ENCODE data around the gene TNNT2.

TNNT2 gene

GRCh38 chr1:201326710-201327109 is 50.8 kb downstream of the TNNT2 start:
- TF ChIP-seq NFIC (IDR thresholded peaks at IDR 0.05): no peak

- TF ChIP-seq, protein P1, sequence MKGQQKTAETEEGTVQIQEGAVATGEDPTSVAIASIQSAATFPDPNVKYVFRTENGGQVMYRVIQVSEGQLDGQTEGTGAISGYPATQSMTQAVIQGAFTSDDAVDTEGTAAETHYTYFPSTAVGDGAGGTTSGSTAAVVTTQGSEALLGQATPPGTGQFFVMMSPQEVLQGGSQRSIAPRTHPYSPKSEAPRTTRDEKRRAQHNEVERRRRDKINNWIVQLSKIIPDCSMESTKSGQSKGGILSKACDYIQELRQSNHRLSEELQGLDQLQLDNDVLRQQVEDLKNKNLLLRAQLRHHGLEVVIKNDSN (IDR thresholded peaks at IDR 0.05): no peak
- TF ChIP-seq RAD21 (IDR thresholded peaks at IDR 0.05; ENCODE audit: low read depth) (no peak), CEBPB (IDR thresholded peaks at IDR 0.05) (no peak), EGR1 (IDR thresholded peaks at IDR 0.05) (no peak), EP300 (IDR thresholded peaks at IDR 0.05; ENCODE audit: borderline replicate concordance) (no peak), ZBTB7A (IDR thresholded peaks at IDR 0.05; ENCODE audit: low read depth) (no peak), TEAD4 (IDR thresholded peaks at IDR 0.05) (no peak), YY1 (IDR thresholded peaks at IDR 0.05; ENCODE audit: low read depth) (no peak), TCF12 (IDR thresholded peaks at IDR 0.05; ENCODE audit: low read depth) (no peak), NFIC (IDR thresholded peaks at IDR 0.05) (no peak), TAF1 (IDR thresholded peaks at IDR 0.05; ENCODE audit: low read depth) (no peak), CREB1 (IDR thresholded peaks at IDR 0.05; ENCODE audit: low read depth) (no peak), FOXM1 (IDR thresholded peaks at IDR 0.05; ENCODE audit: borderline replicate concordance, low read depth) (no peak)
- TF ChIP-seq, protein P2, sequence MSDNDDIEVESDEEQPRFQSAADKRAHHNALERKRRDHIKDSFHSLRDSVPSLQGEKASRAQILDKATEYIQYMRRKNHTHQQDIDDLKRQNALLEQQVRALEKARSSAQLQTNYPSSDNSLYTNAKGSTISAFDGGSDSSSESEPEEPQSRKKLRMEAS (IDR thresholded peaks at IDR 0.05): no peak
- TF ChIP-seq, protein P3, sequence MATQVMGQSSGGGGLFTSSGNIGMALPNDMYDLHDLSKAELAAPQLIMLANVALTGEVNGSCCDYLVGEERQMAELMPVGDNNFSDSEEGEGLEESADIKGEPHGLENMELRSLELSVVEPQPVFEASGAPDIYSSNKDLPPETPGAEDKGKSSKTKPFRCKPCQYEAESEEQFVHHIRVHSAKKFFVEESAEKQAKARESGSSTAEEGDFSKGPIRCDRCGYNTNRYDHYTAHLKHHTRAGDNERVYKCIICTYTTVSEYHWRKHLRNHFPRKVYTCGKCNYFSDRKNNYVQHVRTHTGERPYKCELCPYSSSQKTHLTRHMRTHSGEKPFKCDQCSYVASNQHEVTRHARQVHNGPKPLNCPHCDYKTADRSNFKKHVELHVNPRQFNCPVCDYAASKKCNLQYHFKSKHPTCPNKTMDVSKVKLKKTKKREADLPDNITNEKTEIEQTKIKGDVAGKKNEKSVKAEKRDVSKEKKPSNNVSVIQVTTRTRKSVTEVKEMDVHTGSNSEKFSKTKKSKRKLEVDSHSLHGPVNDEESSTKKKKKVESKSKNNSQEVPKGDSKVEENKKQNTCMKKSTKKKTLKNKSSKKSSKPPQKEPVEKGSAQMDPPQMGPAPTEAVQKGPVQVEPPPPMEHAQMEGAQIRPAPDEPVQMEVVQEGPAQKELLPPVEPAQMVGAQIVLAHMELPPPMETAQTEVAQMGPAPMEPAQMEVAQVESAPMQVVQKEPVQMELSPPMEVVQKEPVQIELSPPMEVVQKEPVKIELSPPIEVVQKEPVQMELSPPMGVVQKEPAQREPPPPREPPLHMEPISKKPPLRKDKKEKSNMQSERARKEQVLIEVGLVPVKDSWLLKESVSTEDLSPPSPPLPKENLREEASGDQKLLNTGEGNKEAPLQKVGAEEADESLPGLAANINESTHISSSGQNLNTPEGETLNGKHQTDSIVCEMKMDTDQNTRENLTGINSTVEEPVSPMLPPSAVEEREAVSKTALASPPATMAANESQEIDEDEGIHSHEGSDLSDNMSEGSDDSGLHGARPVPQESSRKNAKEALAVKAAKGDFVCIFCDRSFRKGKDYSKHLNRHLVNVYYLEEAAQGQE (IDR thresholded peaks at IDR 0.05; ENCODE audit: low read depth): no peak
Measured at GRCh38 chr1:201325678-201326060, 51.8 kb downstream of the TNNT2 start.

DNA sequence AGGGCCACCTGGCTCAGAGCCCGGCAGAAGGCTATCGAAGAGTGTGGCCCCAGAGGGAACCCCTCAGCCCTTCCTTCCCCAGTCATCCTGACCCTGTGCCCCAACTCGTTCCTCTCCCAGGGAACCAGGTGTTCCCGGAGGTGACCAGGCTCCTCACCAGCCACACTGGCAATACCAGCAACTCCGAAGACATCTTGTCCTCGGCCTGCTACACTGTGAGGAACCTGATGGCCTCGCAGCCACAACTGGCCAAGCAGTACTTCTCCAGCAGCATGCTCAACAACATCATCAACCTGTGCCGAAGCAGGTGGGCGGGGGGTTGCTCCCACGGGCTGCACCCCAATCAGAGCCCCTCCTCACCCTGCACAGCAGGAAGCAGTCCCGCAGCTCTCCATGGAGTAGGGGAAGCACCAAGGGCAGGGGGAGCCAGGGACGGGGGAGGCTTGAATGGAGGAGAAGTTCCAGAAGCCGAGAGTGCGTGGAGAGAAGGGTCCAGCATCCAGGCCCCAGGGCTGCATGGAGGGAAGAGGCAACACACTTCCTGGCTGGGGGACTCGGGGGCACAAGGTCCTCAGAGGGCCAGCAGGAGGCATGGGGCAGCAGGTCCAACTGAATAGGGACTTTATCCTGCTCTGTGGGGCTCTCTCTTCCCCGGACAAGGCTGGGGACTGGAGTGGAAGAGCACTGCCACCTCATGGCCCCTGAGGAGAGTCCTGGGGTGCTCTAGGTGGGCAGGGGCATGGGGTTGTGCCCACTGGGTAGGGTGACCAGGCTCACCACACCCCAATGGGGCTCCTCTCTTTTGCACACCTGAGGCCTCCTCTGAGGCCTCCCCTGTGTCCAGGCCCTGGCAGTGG is 52.4 kb downstream of the TNNT2 start:
- TF ChIP-seq EGR1 (IDR thresholded peaks at IDR 0.05) (no peak), RAD21 (IDR thresholded peaks at IDR 0.05; ENCODE audit: low read depth) (peak; percentile 4; the same call in 1 of the 2 replicates)

DNA sequence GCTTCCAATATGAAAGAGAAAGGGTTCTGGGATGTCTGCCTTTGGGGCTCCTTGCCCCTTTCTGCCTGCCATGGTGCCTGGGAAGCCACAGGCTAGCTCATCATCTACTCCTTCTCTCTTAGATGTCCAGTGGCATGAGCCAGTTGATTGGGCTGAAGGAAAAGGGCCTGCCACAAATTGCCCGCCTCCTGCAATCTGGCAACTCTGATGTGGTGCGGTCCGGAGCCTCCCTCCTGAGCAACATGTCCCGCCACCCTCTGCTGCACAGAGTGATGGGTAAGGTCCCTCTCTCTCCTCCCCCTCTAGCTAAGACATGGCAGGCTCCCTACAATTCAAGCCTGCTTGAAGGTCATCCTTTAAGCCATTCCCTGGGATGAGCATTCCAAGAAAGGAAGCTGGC is 53.2 kb downstream of the TNNT2 start:
- TF ChIP-seq YY1 (IDR thresholded peaks at IDR 0.05; ENCODE audit: low read depth) (no peak), CEBPB (IDR thresholded peaks at IDR 0.05) (no peak), EGR1 (IDR thresholded peaks at IDR 0.05) (no peak), ZBTB7A (IDR thresholded peaks at IDR 0.05; ENCODE audit: low read depth) (no peak), TAF1 (IDR thresholded peaks at IDR 0.05; ENCODE audit: low read depth) (no peak), CREB1 (IDR thresholded peaks at IDR 0.05; ENCODE audit: low read depth) (no peak), EP300 (IDR thresholded peaks at IDR 0.05; ENCODE audit: borderline replicate concordance) (no peak), NFIC (IDR thresholded peaks at IDR 0.05) (no peak), FOXM1 (IDR thresholded peaks at IDR 0.05; ENCODE audit: borderline replicate concordance, low read depth) (no peak), TCF12 (IDR thresholded peaks at IDR 0.05; ENCODE audit: low read depth) (no peak), TEAD4 (IDR thresholded peaks at IDR 0.05) (no peak), RAD21 (IDR thresholded peaks at IDR 0.05; ENCODE audit: low read depth) (no peak)
- TF ChIP-seq, protein P1 (IDR thresholded peaks at IDR 0.05): no peak
- TF ChIP-seq, protein P3 (IDR thresholded peaks at IDR 0.05; ENCODE audit: low read depth): no peak
- TF ChIP-seq, protein P2 (IDR thresholded peaks at IDR 0.05): no peak

- TF ChIP-seq EP300 (IDR thresholded peaks at IDR 0.05; ENCODE audit: borderline replicate concordance) (no peak), TEAD4 (IDR thresholded peaks at IDR 0.05) (no peak), NFIC (IDR thresholded peaks at IDR 0.05) (no peak), TCF12 (IDR thresholded peaks at IDR 0.05; ENCODE audit: low read depth) (no peak), RAD21 (IDR thresholded peaks at IDR 0.05; ENCODE audit: low read depth) (no peak), ZBTB7A (IDR thresholded peaks at IDR 0.05; ENCODE audit: low read depth) (no peak), CREB1 (IDR thresholded peaks at IDR 0.05; ENCODE audit: low read depth) (no peak), CEBPB (IDR thresholded peaks at IDR 0.05) (no peak), YY1 (IDR thresholded peaks at IDR 0.05; ENCODE audit: low read depth) (no peak), EGR1 (IDR thresholded peaks at IDR 0.05) (no peak), TAF1 (IDR thresholded peaks at IDR 0.05; ENCODE audit: low read depth) (no peak), FOXM1 (IDR thresholded peaks at IDR 0.05; ENCODE audit: borderline replicate concordance, low read depth) (no peak)
- TF ChIP-seq, protein P2 (IDR thresholded peaks at IDR 0.05): no peak
- TF ChIP-seq, protein P3 (IDR thresholded peaks at IDR 0.05; ENCODE audit: low read depth): no peak
- TF ChIP-seq, protein P1 (IDR thresholded peaks at IDR 0.05): no peak
Measured at GRCh38 chr1:201322653-201323510, 54.6 kb downstream of the TNNT2 start.
